SK-N-SH (cell line): ENCODE results near the gene KCNQ4.

Experiments used
- CTCF ChIP-seq: fragments of 200-600 bp; sonication (generic); IDR thresholded peaks from 2 replicates; pipeline ENCODE4 v1.6.1; 2017; ENCODE audit warnings: antibody characterized with exemption, mild to moderate bottlenecking, moderate library complexity
- GABPA ChIP-seq: IDR thresholded peaks from 2 replicates; pipeline ENCODE4 v1.4.0; 2012; ENCODE audit warnings: low read depth, mild to moderate bottlenecking
- MAX ChIP-seq: IDR thresholded peaks from 2 replicates; pipeline ENCODE4 v1.4.0; 2012; ENCODE audit warnings: low read depth
- RFX5 ChIP-seq: IDR thresholded peaks from 2 replicates; pipeline ENCODE4 v1.6.1; 2012; ENCODE audit warnings: mild to moderate bottlenecking, improper control_type of control experiment, low read length
- SIN3A ChIP-seq: IDR thresholded peaks from 2 replicates; pipeline ENCODE4 v1.6.1; 2012; ENCODE audit warnings: low read depth, mild to moderate bottlenecking, low read length, moderate library complexity, borderline replicate concordance
- ZBTB33 ChIP-seq: IDR thresholded peaks from 2 replicates; pipeline ENCODE4 v1.4.0; 2012; ENCODE audit warnings: low read depth, borderline replicate concordance

- TF ChIP-seq CTCF: no peak
- TF ChIP-seq ZBTB33: no peak
- TF ChIP-seq GABPA: no peak
- TF ChIP-seq SIN3A: no peak
- no peak for TF ChIP-seq MAX
- no peak for TF ChIP-seq RFX5
Observed at GRCh38 chr1:40768146-40768990, 15.2 kb upstream of the KCNQ4 start.
